GM12878 (cell line): ENCODE results near the gene DMBX1. TPM values are rescaled to one million over a fixed set of nuclear protein-coding genes. Genes with fewer than 3 reads are reported as not detected.

Experiments
- ATAC-seq: fragments of 200-7000 bp; cut with Tn5 transposase; 3 replicates; pipeline ENCODE4 v1.9.1; 2020; ENCODE audit warnings: mild to moderate bottlenecking, moderate library complexity
- BruUV-seq: library from RNA; stranded (reverse); fragments of 400-500 nt; replicated peaks from 2 replicates; lab custom pipeline; 2021; lab: Mats Ljungman, UMichigan
- CTCF ChIA-PET: fragments of 300-600 bp; sonication (Branson Sonifier 250); formaldehyde crosslinking; extraction: SDS; loops from one replicate; lab custom pipeline; 2021; ENCODE audit warnings: inconsistent platforms; lab: Yijun Ruan, JAX
- POLR2A ChIA-PET: fragments of 350-600 bp; formaldehyde crosslinking; extraction: SDS; loops from one replicate; lab custom pipeline; 2021; ENCODE audit warnings: inconsistent platforms; lab: Charles Lee
- RAD21 ChIA-PET: fragments of 300-600 bp; sonication (Branson Sonifier 250); formaldehyde crosslinking; loops from one replicate; lab custom pipeline; 2023; ENCODE audit warnings: antibody characterized with exemption; ENCODE audit not compliant: unreplicated experiment; lab: Charles Lee
- SMC1A ChIA-PET: fragments of 300-600 bp; sonication (Branson Sonifier 250); formaldehyde crosslinking; loops from one replicate; lab custom pipeline; 2023; ENCODE audit not compliant: unreplicated experiment, uncharacterized antibody; lab: Charles Lee
- DNase-seq: peaks from one replicate; pipeline ENCODE4 v3.0.0-alpha.2; 2011; ENCODE audit warnings: low read depth, low spot score
- FAIRE-seq: peaks from 3 replicates; lab custom pipeline; 2011; peaks lifted over from hg19 to GRCh38; lab: Jason Lieb, UNC
- H2AFZ ChIP-seq: 2 replicates; pipeline ENCODE4 v1.6.0; 2011; ENCODE audit warnings: low read depth, low read length, control low read depth; ENCODE audit not compliant: control insufficient read depth
- H3K27ac ChIP-seq: 2 replicates; pipeline ENCODE4 v1.5.1; 2011; ENCODE audit warnings: control low read depth; ENCODE audit not compliant: control insufficient read depth, insufficient read depth
- H3K27me3 ChIP-seq, 2 experiments: replicated peaks in 1 of 2; 2 replicates each; pipeline versions ENCODE4 v1.6.0 to v1.6.1; 2011; ENCODE audit warnings: low read length in 1 of 2; ENCODE audit not compliant: control insufficient read depth in 2 of 2, insufficient read depth in 2 of 2
- H3K36me3 ChIP-seq, 2 experiments: 2 replicates each; pipeline ENCODE4 v1.5.1; 2011; ENCODE audit warnings: low read length in 1 of 2; ENCODE audit not compliant: control insufficient read depth in 2 of 2, insufficient read depth in 2 of 2
- H3K4me1 ChIP-seq: 2 replicates; pipeline ENCODE4 v1.6.1; 2011; ENCODE audit warnings: mild to moderate bottlenecking, low read length, moderate library complexity, mixed read lengths; ENCODE audit not compliant: control insufficient read depth, insufficient read depth
- H3K4me2 ChIP-seq: 2 replicates; pipeline ENCODE4 v1.6.0; 2011; ENCODE audit warnings: control low read depth; ENCODE audit not compliant: control insufficient read depth, insufficient read depth
- H3K4me3 ChIP-seq: fragments of 200-600 bp; sonication (generic); 2 replicates; pipeline ENCODE4 v1.5.1; 2016
- H3K79me2 ChIP-seq: 2 replicates; pipeline ENCODE4 v1.6.0; 2011; ENCODE audit warnings: low read length; ENCODE audit not compliant: control insufficient read depth, insufficient read depth
- H3K9ac ChIP-seq: 2 replicates; pipeline ENCODE4 v1.8.0; 2011; ENCODE audit warnings: low read length, control low read depth, mixed read lengths; ENCODE audit not compliant: control insufficient read depth, insufficient read depth
- H3K9me3 ChIP-seq: replicated peaks from 3 replicates; pipeline ENCODE4 v1.5.1; 2011; ENCODE audit warnings: mild to moderate bottlenecking, low read length; ENCODE audit not compliant: control insufficient read depth, insufficient read depth
- H4K20me1 ChIP-seq: 2 replicates; pipeline ENCODE4 v1.6.0; 2011; ENCODE audit not compliant: control insufficient read depth, insufficient read depth
- CHD4 ChIP-seq: fragments of 200-600 bp; sonication (generic); IDR thresholded peaks from 2 replicates; pipeline ENCODE4 v1.6.1; 2016; ENCODE audit warnings: mild to moderate bottlenecking
- DPF2 ChIP-seq: fragments of 450-650 bp; IDR thresholded peaks from 2 replicates; pipeline ENCODE4 v1.6.1; 2017; ENCODE audit warnings: mild to moderate bottlenecking
- EGR1 ChIP-seq, 2 experiments: IDR thresholded peaks; 1 replicate in 1 of 2; 2 replicates in 1 of 2; pipeline ENCODE4 v1.6.1; 2011 to 2012; ENCODE audit warnings: low read depth in 2 of 2, low read length in 2 of 2, borderline replicate concordance in 1 of 2, mild to moderate bottlenecking in 1 of 2, moderate library complexity in 1 of 2
- FOXK2 ChIP-seq: fragments of 450-650 bp; IDR thresholded peaks from 2 replicates; pipeline ENCODE4 v1.6.1; 2017; ENCODE audit warnings: mild to moderate bottlenecking, moderate library complexity
- HDGF ChIP-seq: fragments of 450-650 bp; IDR thresholded peaks from 2 replicates; pipeline ENCODE4 v1.6.1; 2016; ENCODE audit warnings: antibody characterized with exemption
- MTA3 ChIP-seq: IDR thresholded peaks from 2 replicates; pipeline ENCODE4 v1.6.1; 2012; ENCODE audit warnings: low read length, inconsistent platforms, borderline replicate concordance
- MXI1 ChIP-seq: fragments of 150-350 bp; IDR thresholded peaks from 2 replicates; pipeline ENCODE4 v1.6.1; 2011; ENCODE audit warnings: low read depth, mild to moderate bottlenecking, inconsistent platforms, low read length, improper control_type of control experiment
- PML ChIP-seq: IDR thresholded peaks from 2 replicates; pipeline ENCODE4 v1.6.1; 2012; ENCODE audit warnings: low read length, inconsistent platforms
- POLR2A ChIP-seq: IDR thresholded peaks from 2 replicates; pipeline ENCODE4 v1.6.1; 2011; ENCODE audit warnings: low read depth, mild to moderate bottlenecking, low read length
- STAT1 ChIP-seq: fragments of 450-650 bp; conservative IDR thresholded peaks from 2 replicates; pipeline ENCODE4 v1.6.1; 2014; ENCODE audit warnings: antibody characterized with exemption, mild to moderate bottlenecking
- ZBTB4 ChIP-seq: fragments of 450-650 bp; formaldehyde crosslinking; IDR thresholded peaks from 2 replicates; pipeline ENCODE4 v1.4.0; 2022; ENCODE audit warnings: mild to moderate bottlenecking, moderate library complexity
- WGBS: methylation state at CpG from one replicate; pipeline ENCODE4 v1.1.6; 2016; ENCODE audit warnings: low lambda C conversion rate; ENCODE audit not compliant: insufficient replicate concordance, insufficient coverage; ENCODE audit errors: missing lambda C conversion rate; 5-methylcytosine and 5-hydroxymethylcytosine counted together
- in situ Hi-C: fragments of 300-500 bp; cut with MboI; formaldehyde crosslinking; loops from 9 replicates; pipeline ENCODE4 v1.14.3; 2018; ENCODE audit warnings: mixed read lengths
- intact Hi-C: fragments of 100-400 bp; cut with micrococcal nuclease; formaldehyde crosslinking; loops from one replicate; pipeline ENCODE4 v1.14.2; 2022; ENCODE audit not compliant: unreplicated experiment
- polyA plus RNA-seq, 11 experiments: library from polyadenylated mRNA; depleted of rRNA in 4 of 11; unstranded in 6 of 11; stranded (reverse) in 5 of 11; fragments of >200 nt; fragmentation: Nextera tagmentation in 4 of 11; fragmentation: Illumina TruSeq in 1 of 11; extraction: Ambion mirVana in 4 of 11; extraction: Trizol in 1 of 11; gene quantifications; 1 replicate in 1 of 11; 2 replicates in 10 of 11; pipeline versions ENCODE4 v1.2.1 to v1.2.3, GENCODE V29; 2011 to 2016; ENCODE audit warnings: inconsistent platforms in 2 of 11, missing spikeins in 2 of 11, low read depth in 1 of 11
- total RNA-seq, 4 experiments: library from RNA; depleted of rRNA in 3 of 4; stranded (reverse); fragments of >200 nt in 3 of 4; fragmentation: Illumina TruSeq in 1 of 4; extraction: Trizol in 1 of 4; gene quantifications; 2 replicates each; pipeline versions ENCODE4 v1.2.1 to v1.2.3, GENCODE V29; 2013 to 2021

Gene DMBX1
- total and polyA plus RNA-seq, 10 of the 15 experiments (the other 5 are each of a cell fraction or from before 2014, with no cell fraction given): 0.03 TPM; not detected in 9

DNA sequence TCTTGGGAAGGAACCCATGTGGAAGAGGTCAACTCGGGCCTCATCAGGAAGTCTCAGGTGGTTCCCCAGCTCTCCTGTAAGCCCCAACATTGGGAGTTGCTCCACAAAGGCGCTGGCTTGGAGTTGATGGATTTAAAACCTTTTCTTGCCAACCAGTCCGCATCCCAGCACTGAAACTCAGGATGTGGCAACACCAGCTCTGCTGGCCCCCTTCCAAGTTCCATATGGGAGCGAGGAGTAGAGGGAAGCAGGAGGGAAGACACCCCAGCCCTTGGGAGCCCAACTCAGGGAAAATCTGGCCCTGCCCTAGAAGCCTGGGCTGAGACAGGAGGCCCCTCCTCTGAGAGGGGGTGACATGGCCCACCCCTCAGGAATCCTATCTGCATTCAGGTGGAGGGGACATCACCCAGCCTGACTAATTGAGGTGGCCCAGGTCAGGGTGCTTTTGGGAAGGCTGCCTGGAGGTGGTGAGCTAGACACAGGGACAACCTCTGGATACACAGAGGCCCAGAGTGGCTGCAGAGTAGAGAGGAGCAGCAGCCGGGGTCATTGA is 33.1 kb upstream of the DMBX1 start:
- Histone ChIP-seq H3K79me2 (no peaks in the 10 kb centered on the region), H3K4me3 (no peak overlapping the region), H4K20me1 (no peaks in the 10 kb centered on the region), H3K27ac (no peak overlapping the region), H3K4me2 (no peak overlapping the region), H3K9ac (no peak overlapping the region), H3K27me3 (peaks cover 3 to 4% of the 10 kb centered on the region in 2 experiments; a peak in 2 of 4 replicates), H3K36me3 (no peaks in the 10 kb centered on the region), H2AFZ (no peak overlapping the region), H3K4me1 (no peaks in the 10 kb centered on the region), H3K9me3 (no peaks in the 10 kb centered on the region)
- WGBS: 12% methylated on average over 5 of the region's 5 CpGs
- BruUV-seq: no TSS peak
- FAIRE-seq: no peak
- ChIA-PET CTCF (interaction anchor here (0.6 to 0.7 kb wide), 2 partner anchors 10 to 31 kb away, joined by 3 to 4 read pairs; no protein-coding TSS in a partner anchor), SMC1A (no interaction called here), RAD21 (no interaction called here), POLR2A (no interaction called here)
- DNase-seq: no peak
- ATAC-seq: no peak
- in situ Hi-C loops (no loop called here), intact Hi-C loops (no loop called here)
- TF ChIP-seq DPF2 (no peak), HDGF (no peak), FOXK2 (no peak), PML (no peak), CHD4 (no peak)
- TF ChIP-seq, all 136 proteins: peak for 0

DNA sequence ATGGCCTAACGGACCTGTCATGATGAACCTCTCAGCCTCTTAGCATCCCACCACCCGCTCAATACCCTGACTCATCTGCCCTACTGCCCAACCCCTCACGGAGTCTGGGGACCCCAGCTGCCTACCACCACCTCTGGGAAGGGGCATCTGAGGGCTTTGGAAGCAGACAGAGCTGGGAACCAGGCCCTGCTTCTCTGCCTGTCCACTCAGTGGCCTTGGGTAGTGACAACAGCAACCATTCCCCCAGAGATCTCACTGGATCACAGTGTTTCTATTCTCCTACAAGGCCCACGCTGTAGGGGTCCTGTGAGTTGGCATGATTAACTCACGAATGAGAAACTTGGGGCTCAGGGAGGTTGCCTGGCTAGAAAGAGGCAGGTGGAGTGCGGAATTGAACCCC is 32.5 kb upstream of the DMBX1 start:
- H3K27ac ChIP-seq: no peak overlapping the region
- peaks cover 0 to 1% of the 10 kb centered on the region in 2 experiments; a peak in 2 of 4 replicates for H3K27me3 ChIP-seq
- H3K79me2 ChIP-seq: no peaks in the 10 kb centered on the region
- ChIA-PET CTCF (interaction anchor here (0.6 kb wide), 1 partner anchor 31 kb away, joined by 3 read pairs; no protein-coding TSS in a partner anchor), POLR2A (no interaction called here), RAD21 (no interaction called here), SMC1A (interaction anchor here (0.6 kb wide), 1 partner anchor 473 kb away, joined by 3 read pairs; no protein-coding TSS in a partner anchor)
- intact Hi-C loops: no loop called here
- no peak overlapping the region for H2AFZ ChIP-seq
- no peak overlapping the region for H3K4me3 ChIP-seq
- no peaks in the 10 kb centered on the region for H4K20me1 ChIP-seq
- H3K4me1 ChIP-seq: no peaks in the 10 kb centered on the region
- WGBS: 7% methylated on average over 6 of the region's 6 CpGs
- in situ Hi-C loops: no loop called here
- FAIRE-seq: no peak
- no peaks in the 10 kb centered on the region for H3K9me3 ChIP-seq
- H3K4me2 ChIP-seq: no peak overlapping the region
- no peak for DNase-seq
- no TSS peak for BruUV-seq
- no peaks in the 10 kb centered on the region for H3K36me3 ChIP-seq
- H3K9ac ChIP-seq: no peak overlapping the region
- ATAC-seq: no peak
- no peak for TF ChIP-seq POLR2A
- no peak for TF ChIP-seq EGR1 (IDR thresholded peaks at IDR 0.05; ENCODE audit: borderline replicate concordance in 1 of 2, low read depth in 2 of 2, low read length in 2 of 2)
- no peak for TF ChIP-seq STAT1
- no peak for TF ChIP-seq MTA3
- no peak for TF ChIP-seq ZBTB4
- TF ChIP-seq MXI1: no peak
- TF ChIP-seq, all 136 proteins: peak for 0
